Erythroblast (primary cell): ENCODE data around the gene ZNF507.

Experiments
- GATA1 ChIP-seq: IDR thresholded peaks from 2 replicates; pipeline ENCODE4 v1.6.1; 2011; ENCODE audit warnings: low read depth, mild to moderate bottlenecking, control low read depth, low read length, moderate library complexity
- POLR2A ChIP-seq: IDR thresholded peaks from 2 replicates; pipeline ENCODE4 v1.6.1; 2011; ENCODE audit warnings: mild to moderate bottlenecking, low read length

DNA sequence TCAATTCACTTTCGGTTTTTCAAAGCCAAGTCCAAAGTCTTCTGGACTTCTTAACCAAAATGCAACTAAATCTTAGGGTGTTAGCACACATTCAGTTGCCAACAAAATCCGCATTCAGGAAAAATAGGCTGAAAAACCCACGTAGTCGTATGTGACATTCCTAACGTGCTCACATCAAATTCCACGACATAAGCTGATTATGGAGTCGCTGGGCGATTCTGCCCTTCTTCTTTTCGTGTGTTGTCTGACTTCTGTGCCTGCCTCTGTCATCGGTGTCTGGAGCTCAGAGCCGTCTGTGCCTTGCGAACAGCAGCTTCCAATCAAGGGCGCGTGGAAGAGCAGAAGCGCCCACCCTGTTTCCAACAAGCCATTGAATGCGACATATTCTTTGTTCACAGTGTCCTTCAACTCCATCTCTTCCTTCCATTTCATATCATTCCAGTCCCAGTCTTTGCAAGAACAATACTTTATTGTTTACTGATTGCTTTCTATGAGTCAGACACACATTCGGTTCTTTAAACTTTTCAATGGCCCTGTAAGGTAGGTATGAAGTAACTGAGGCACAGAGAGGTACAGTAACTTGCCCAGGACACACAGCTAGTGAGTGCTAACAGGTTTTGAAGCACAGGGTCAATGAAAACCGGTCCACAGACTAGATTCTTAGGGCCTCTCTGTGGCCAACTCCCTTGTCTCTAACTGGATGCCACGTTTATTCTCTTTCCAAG is 8.2 kb upstream of the ZNF507 start:
- TF ChIP-seq POLR2A (no peak), GATA1 (no peak)
